GM19043 (cell line): ENCODE data around the gene ITPKB.
"Not testable (repeated sequence)": the region's sequence is repeated elsewhere in the genome, so short reads cannot be mapped to it uniquely, and the experiment has no call there.

Experiments
- ATAC-seq: cut with Tn5 transposase; IDR thresholded peaks from one replicate; pipeline ENCODE4 v1.9.1; 2021; ENCODE audit warnings: low read depth; ENCODE audit not compliant: unreplicated experiment

The ITPKB gene

GRCh38 chr1:226732856-226733291 lies 6.2 kb downstream of the ITPKB start:
- ATAC-seq: no peak

- ATAC-seq: no peak
Measured at GRCh38 chr1:226731257-226731893, 7.7 kb downstream of the ITPKB start.

GRCh38 chr1:226730836-226731235 lies 8.2 kb downstream of the ITPKB start:
- no peak for ATAC-seq

- ATAC-seq: no peak
Measured at GRCh38 chr1:226730071-226730470, 9.0 kb downstream of the ITPKB start.

- ATAC-seq: no peak
Measured at GRCh38 chr1:226728448-226728847, 10.6 kb downstream of the ITPKB start.

GRCh38 chr1:226725897-226726267 lies 13.2 kb downstream of the ITPKB start:
- ATAC-seq: no peak

GRCh38 chr1:226723657-226724532 lies 15.2 kb downstream of the ITPKB start:
- ATAC-seq: no peak

- no peak for ATAC-seq
Measured at GRCh38 chr1:226722901-226723656, 16.0 kb downstream of the ITPKB start.

- no peak for ATAC-seq
Measured at GRCh38 chr1:226722240-226722900, 16.7 kb downstream of the ITPKB start.

GRCh38 chr1:226720574-226720973 lies 18.5 kb downstream of the ITPKB start:
- ATAC-seq: not testable (repeated sequence)

GRCh38 chr1:226719596-226720387 lies 19.3 kb downstream of the ITPKB start:
- no peak for ATAC-seq

GRCh38 chr1:226717256-226717909 lies 21.7 kb downstream of the ITPKB start:
- no peak for ATAC-seq

- no peak for ATAC-seq
Measured at GRCh38 chr1:226716577-226716976, 22.5 kb downstream of the ITPKB start.

- no peak for ATAC-seq
Measured at GRCh38 chr1:226714148-226714547, 24.9 kb downstream of the ITPKB start.

GRCh38 chr1:226712742-226713419 lies 26.2 kb downstream of the ITPKB start:
- ATAC-seq: no peak

GRCh38 chr1:226711976-226712741 lies 26.9 kb downstream of the ITPKB start:
- peak; percentile 88 for ATAC-seq

GRCh38 chr1:226710501-226710900 lies 28.6 kb downstream of the ITPKB start:
- no peak for ATAC-seq

- no peak for ATAC-seq
Measured at GRCh38 chr1:226709953-226710352, 29.1 kb downstream of the ITPKB start.
